ENCODE measurements around the gene DNAH7.

The DNAH7 gene

GRCh38 chr2:195793881-195794280 lies 274.8 kb downstream of the DNAH7 start:
- no peak for DNase-seq

GRCh38 chr2:195782156-195782555 lies 286.5 kb downstream of the DNAH7 start:
- DNase-seq = no peak

- no peak for DNase-seq
These were observed 289.1 kb downstream of the DNAH7 start for GRCh38 chr2:195779491-195779890.

GRCh38 chr2:195769975-195770374 lies 298.7 kb downstream of the DNAH7 start:
- no peak for DNase-seq

GRCh38 chr2:195768431-195768830 lies 300.2 kb downstream of the DNAH7 start:
- DNase-seq = no peak

GRCh38 chr2:195766691-195767090 lies 301.9 kb downstream of the DNAH7 start:
- no peak for DNase-seq

GRCh38 chr2:195763866-195764265 lies 304.8 kb downstream of the DNAH7 start:
- DNase-seq = no peak

- no peak for DNase-seq
These were observed 308.8 kb downstream of the DNAH7 start for GRCh38 chr2:195759877-195760276.

- no peak for DNase-seq
These were observed 309.8 kb downstream of the DNAH7 start for GRCh38 chr2:195758846-195759245.

- no peak for DNase-seq
These were observed 312.3 kb downstream of the DNAH7 start for GRCh38 chr2:195756218-195756942.

- no peak for DNase-seq
These were observed 327.4 kb downstream of the DNAH7 start for GRCh38 chr2:195741191-195741590.

GRCh38 chr2:195737511-195738325 lies 330.9 kb downstream of the DNAH7 start:
- DNase-seq = no peak

GRCh38 chr2:195735347-195735746 lies 333.3 kb downstream of the DNAH7 start:
- no peak for DNase-seq

- DNase-seq = no peak
These were observed 333.7 kb downstream of the DNAH7 start for GRCh38 chr2:195734931-195735330.

GRCh38 chr2:195734395-195734794 lies 334.2 kb downstream of the DNAH7 start:
- DNase-seq = no peak

GRCh38 chr2:195733831-195734230 lies 334.8 kb downstream of the DNAH7 start:
- no peak for DNase-seq

- DNase-seq = no peak
These were observed 336.1 kb downstream of the DNAH7 start for GRCh38 chr2:195732574-195732973.

GRCh38 chr2:195730912-195731311 lies 337.7 kb downstream of the DNAH7 start:
- no peak for DNase-seq

- no peak for DNase-seq
These were observed 341.5 kb downstream of the DNAH7 start for GRCh38 chr2:195727106-195727505.

GRCh38 chr2:195722075-195722474 lies 346.6 kb downstream of the DNAH7 start:
- no peak for DNase-seq

- no peak for DNase-seq
These were observed 347.6 kb downstream of the DNAH7 start for GRCh38 chr2:195721042-195721441.

GRCh38 chr2:195716466-195716865 lies 352.2 kb downstream of the DNAH7 start:
- no peak for DNase-seq

- no peak for DNase-seq
These were observed 357.2 kb downstream of the DNAH7 start for GRCh38 chr2:195711478-195711877.
